Kidney (tissue), 14 donors: Measurements from ENCODE around the gene IL1RAP. TPM values are rescaled to one million over a fixed set of nuclear protein-coding genes. Genes with fewer than 3 reads are reported as not detected.

Experiments used
- DNase-seq, 5 donors: peaks; one replicate each; pipeline ENCODE4 v3.0.0-alpha.2; 2013 to 2020
- FAIRE-seq: peaks from 2 replicates; lab custom pipeline; 2012; peaks lifted over from hg19 to GRCh38; lab: Jason Lieb, UNC
- H3K27ac ChIP-seq, 2 donors: one replicate each; pipeline ENCODE4 v1.7.0; 2013; ENCODE audit warnings: low read depth in 2 of 2, low read length in 2 of 2, inconsistent platforms in 1 of 2
- H3K27me3 ChIP-seq: one replicate; pipeline ENCODE4 v1.7.1; 2013; ENCODE audit warnings: low read length, inconsistent platforms; ENCODE audit not compliant: control insufficient read depth, insufficient read depth
- H3K36me3 ChIP-seq, 3 donors: one replicate each; pipeline versions ENCODE4 v1.7.0 to v1.7.1; 2013; ENCODE audit warnings: low read length in 3 of 3, control low read depth in 1 of 3, inconsistent platforms in 1 of 3; ENCODE audit not compliant: insufficient read depth in 3 of 3, control insufficient read depth in 2 of 3
- H3K4me1 ChIP-seq, 3 donors: one replicate each; pipeline versions ENCODE4 v1.7.0 to v1.7.1; 2013; ENCODE audit warnings: low read length in 3 of 3, inconsistent platforms in 1 of 3, low read depth in 1 of 3; ENCODE audit not compliant: control insufficient read depth in 2 of 3, insufficient read depth in 2 of 3
- H3K4me3 ChIP-seq, 3 donors: one replicate each; pipeline versions ENCODE4 v1.7.0 to v1.8.1; 2013; ENCODE audit warnings: low read length in 3 of 3, control low read depth in 1 of 3, inconsistent platforms in 1 of 3
- H3K9ac ChIP-seq, 3 donors: one replicate each; pipeline versions ENCODE4 v1.7.0 to v1.7.1; 2013; ENCODE audit warnings: low read length in 3 of 3, control low read depth in 1 of 3, inconsistent platforms in 1 of 3
- H3K9me3 ChIP-seq, 3 donors: one replicate each; pipeline versions ENCODE4 v1.7.0 to v1.7.1; 2013; ENCODE audit warnings: low read length in 3 of 3, control low read depth in 1 of 3, inconsistent platforms in 1 of 3; ENCODE audit not compliant: control insufficient read depth in 2 of 3, insufficient read depth in 1 of 3
- CTCF ChIP-seq: IDR thresholded peaks from 3 replicates; pipeline ENCODE4 v1.5.1; 2012; ENCODE audit warnings: mild to moderate bottlenecking, moderate library complexity, borderline replicate concordance; ENCODE audit not compliant: insufficient read depth; ENCODE audit errors: extremely low read depth
- intact Hi-C: fragments of 100-400 bp; cut with DNase I; formaldehyde crosslinking; loops from one replicate; pipeline ENCODE4 v1.11.1; 2022
- polyA plus RNA-seq: library from polyadenylated mRNA; stranded (reverse); fragments of 350-450 nt; fragmentation: Illumina TruSeq; extraction: RNeasy Lipid Tissue Mini Kit (QIAGEN cat#74804); gene quantifications from one replicate; pipeline ENCODE4 v1.2.3, GENCODE V29; 2014; ENCODE audit warnings: low read depth, low replicate concordance; ENCODE audit not compliant: insufficient read depth
- total RNA-seq: library from RNA; stranded (reverse); fragmentation: NEBNext Ultra II Directional; extraction: Animal tissue kit (Norgen Biotek cat#: 25700); gene quantifications from one replicate; pipeline ENCODE4 v1.2.1, GENCODE V29; 2021
- donor health status: control.
- donor health status: control.
- donor health status: control.
- donor health status: control.
- donor health status: control.
- donor health status: DM: yes; HTN: yes; CAD: no.
- donor health status: Normal renal cell carcinoma (clear cell type).

Gene IL1RAP
- total and polyA plus RNA-seq, 2 donors from 2014 or later: 1.7 to 10.0 TPM

GRCh38 chr3:190620886-190621608 is 107.2 kb downstream of the IL1RAP start:
- Histone ChIP-seq H3K27me3 (no peaks in the 10 kb centered on the region), H3K9me3 (no peaks in the 10 kb centered on the region), H3K27ac (no peak overlapping the region), H3K9ac (no peak overlapping the region), H3K4me3 (no peak overlapping the region), H3K36me3 (no peaks in the 10 kb centered on the region), H3K4me1 (no peaks in the 10 kb centered on the region)
- DNase-seq (no peak), FAIRE-seq (no peak)
- intact Hi-C loops: no loop called here
- TF ChIP-seq CTCF: no peak

- FAIRE-seq: no peak
- Histone ChIP-seq H3K27ac (no peak overlapping the region), H3K4me1 (no peaks in the 10 kb centered on the region), H3K27me3 (no peaks in the 10 kb centered on the region), H3K9me3 (no peaks in the 10 kb centered on the region), H3K9ac (no peak overlapping the region), H3K36me3 (no peaks in the 10 kb centered on the region), H3K4me3 (no peak overlapping the region)
- no peak for DNase-seq
- TF ChIP-seq CTCF: no peak
- intact Hi-C loops: no loop called here
These were observed 108.0 kb downstream of the IL1RAP start for GRCh38 chr3:190621927-190622326.

GRCh38 chr3:190624282-190624681 is 110.4 kb downstream of the IL1RAP start:
- Histone ChIP-seq H3K27ac (no peak overlapping the region), H3K4me3 (no peak overlapping the region), H3K27me3 (no peaks in the 10 kb centered on the region), H3K4me1 (no peaks in the 10 kb centered on the region), H3K9ac (no peak overlapping the region), H3K36me3 (no peaks in the 10 kb centered on the region), H3K9me3 (no peaks in the 10 kb centered on the region)
- TF ChIP-seq CTCF: no peak
- intact Hi-C loops: no loop called here
- DNase-seq (no peak), FAIRE-seq (no peak)
